Large intestine (tissue), 3 donors: Measurements from ENCODE around the gene SLC38A4. TPM values are rescaled to one million over a fixed set of nuclear protein-coding genes. Genes with fewer than 3 reads are reported as not detected.

Source experiments
- DNase-seq, 2 donors: peaks; one replicate each; pipeline versions ENCODE4 v3.0.0 to v3.0.0-alpha.2; 2013
- H3K27ac ChIP-seq: one replicate; pipeline ENCODE4 v1.5.1; 2013; ENCODE audit warnings: low read length
- H3K27me3 ChIP-seq: 2 replicates; pipeline ENCODE4 v1.6.1; 2013; ENCODE audit warnings: low read length; ENCODE audit not compliant: control insufficient read depth, insufficient read depth
- H3K36me3 ChIP-seq: 2 replicates; pipeline ENCODE4 v1.6.1; 2013; ENCODE audit warnings: low read length; ENCODE audit not compliant: control insufficient read depth, insufficient read depth
- H3K4me1 ChIP-seq: one replicate; pipeline ENCODE4 v1.6.1; 2013; ENCODE audit warnings: low read length; ENCODE audit not compliant: control insufficient read depth, insufficient read depth
- H3K4me3 ChIP-seq: one replicate; pipeline ENCODE4 v1.5.1; 2013; ENCODE audit warnings: low read length
- H3K9me3 ChIP-seq: one replicate; pipeline ENCODE4 v1.6.1; 2013; ENCODE audit warnings: mild to moderate bottlenecking, low read depth, low read length, moderate library complexity; ENCODE audit not compliant: control insufficient read depth
- WGBS: methylation state at CpG from one replicate; pipeline ENCODE4 v1.1.5; 2013; ENCODE audit warnings: low lambda C conversion rate; ENCODE audit not compliant: insufficient coverage; 5-methylcytosine and 5-hydroxymethylcytosine counted together
- polyA plus RNA-seq: library from polyadenylated mRNA; unstranded; fragments of 120-200 nt; gene quantifications from one replicate; pipeline ENCODE4 v1.2.1, GENCODE V29; 2013

The SLC38A4 gene
- polyA plus RNA-seq, 1 donor = 1.3 TPM

GRCh38 chr12:46795988-46796387 lies 29.8 kb downstream of the SLC38A4 start:
- no peaks in the 10 kb centered on the region for H3K36me3 ChIP-seq

GRCh38 chr12:46794593-46795190 lies 31.1 kb downstream of the SLC38A4 start:
- Histone ChIP-seq H3K4me1 (no peaks in the 10 kb centered on the region), H3K4me3 (no peak overlapping the region), H3K9me3 (no peaks in the 10 kb centered on the region), H3K27me3 (no peaks in the 10 kb centered on the region), H3K27ac (no peak overlapping the region), H3K36me3 (no peaks in the 10 kb centered on the region)
- no peak for DNase-seq
- 100% methylated on average over 1 of the region's 1 CpG for WGBS

More at GRCh38 chr12:46795988-46796387, 29.8 kb downstream of the SLC38A4 start:
- Histone ChIP-seq H3K4me1 (no peaks in the 10 kb centered on the region), H3K9me3 (no peaks in the 10 kb centered on the region), H3K27me3 (no peaks in the 10 kb centered on the region), H3K27ac (no peak overlapping the region), H3K4me3 (no peak overlapping the region)
- 100% methylated on average over 4 of the region's 4 CpGs for WGBS
- DNase-seq = no peak

- WGBS = 0% methylated on average over 1 of the region's 3 CpGs
- H3K36me3 ChIP-seq = no peaks in the 10 kb centered on the region
- H3K4me1 ChIP-seq = no peaks in the 10 kb centered on the region
- H3K27me3 ChIP-seq = no peaks in the 10 kb centered on the region
- no peak overlapping the region for H3K4me3 ChIP-seq
- no peaks in the 10 kb centered on the region for H3K9me3 ChIP-seq
- no peak for DNase-seq
- H3K27ac ChIP-seq = no peak overlapping the region
Measured at GRCh38 chr12:46792925-46793324, 32.9 kb downstream of the SLC38A4 start.

- Histone ChIP-seq H3K9me3 (no peaks in the 10 kb centered on the region), H3K27ac (no peak overlapping the region), H3K4me3 (no peak overlapping the region), H3K4me1 (no peaks in the 10 kb centered on the region), H3K36me3 (no peaks in the 10 kb centered on the region), H3K27me3 (no peaks in the 10 kb centered on the region)
- no CpG with 5 or more reads among the region's 1 CpG for WGBS
- DNase-seq = no peak
Measured at GRCh38 chr12:46790066-46790465, 35.7 kb downstream of the SLC38A4 start.

- no peak overlapping the region for H3K27ac ChIP-seq
- H3K4me3 ChIP-seq = no peak overlapping the region
- H3K4me1 ChIP-seq = no peaks in the 10 kb centered on the region
- DNase-seq = no peak
- no peaks in the 10 kb centered on the region for H3K36me3 ChIP-seq
- no CpG with 5 or more reads among the region's 5 CpGs for WGBS
- no peaks in the 10 kb centered on the region for H3K9me3 ChIP-seq
- H3K27me3 ChIP-seq = no peaks in the 10 kb centered on the region
Measured at GRCh38 chr12:46788072-46788887, 37.5 kb downstream of the SLC38A4 start.

GRCh38 chr12:46787496-46788055 lies 38.2 kb downstream of the SLC38A4 start:
- Histone ChIP-seq H3K9me3 (no peaks in the 10 kb centered on the region), H3K27me3 (no peaks in the 10 kb centered on the region), H3K27ac (no peak overlapping the region), H3K4me1 (no peaks in the 10 kb centered on the region), H3K4me3 (no peak overlapping the region), H3K36me3 (no peaks in the 10 kb centered on the region)
- no peak for DNase-seq
- 92% methylated on average over 2 of the region's 5 CpGs for WGBS

GRCh38 chr12:46786774-46787173 lies 39.0 kb downstream of the SLC38A4 start:
- Histone ChIP-seq H3K4me3 (no peak overlapping the region), H3K27me3 (no peaks in the 10 kb centered on the region), H3K9me3 (no peaks in the 10 kb centered on the region), H3K36me3 (no peaks in the 10 kb centered on the region), H3K4me1 (no peaks in the 10 kb centered on the region), H3K27ac (no peak overlapping the region)
- 60% methylated on average over 1 of the region's 3 CpGs for WGBS
- no peak for DNase-seq

GRCh38 chr12:46785382-46785781 lies 40.4 kb downstream of the SLC38A4 start:
- Histone ChIP-seq H3K4me1 (no peaks in the 10 kb centered on the region), H3K36me3 (no peaks in the 10 kb centered on the region), H3K4me3 (no peak overlapping the region), H3K9me3 (no peaks in the 10 kb centered on the region), H3K27me3 (no peaks in the 10 kb centered on the region), H3K27ac (no peak overlapping the region)
- WGBS = 57% methylated on average over 1 of the region's 3 CpGs
- no peak for DNase-seq

- no peaks in the 10 kb centered on the region for H3K4me1 ChIP-seq
- H3K36me3 ChIP-seq = no peaks in the 10 kb centered on the region
- H3K27ac ChIP-seq = no peak overlapping the region
- H3K9me3 ChIP-seq = no peaks in the 10 kb centered on the region
- no peak for DNase-seq
- H3K4me3 ChIP-seq = no peak overlapping the region
- 67% methylated on average over 2 of the region's 5 CpGs for WGBS
- no peaks in the 10 kb centered on the region for H3K27me3 ChIP-seq
Measured at GRCh38 chr12:46783871-46784270, 41.9 kb downstream of the SLC38A4 start.

- H3K9me3 ChIP-seq = no peaks in the 10 kb centered on the region
- no peaks in the 10 kb centered on the region for H3K4me1 ChIP-seq
- H3K4me3 ChIP-seq = no peak overlapping the region
- H3K36me3 ChIP-seq = no peaks in the 10 kb centered on the region
- H3K27ac ChIP-seq = no peak overlapping the region
- H3K27me3 ChIP-seq = no peaks in the 10 kb centered on the region
- DNase-seq = no peak
Measured at GRCh38 chr12:46779879-46780278, 45.9 kb downstream of the SLC38A4 start.
